Measurements from ENCODE around the gene HOXD3. TPM values are rescaled to one million over a fixed set of nuclear protein-coding genes. Genes with fewer than 3 reads are reported as not detected.
A peak's percentile ranks its signal among the peaks of the same experiment; 100 is the strongest.

The HOXD3 gene
- total RNA-seq, 1 experiment from 2014 or later: not detected

GRCh38 chr2:176132205-176133171 is 24.6 kb upstream of the HOXD3 start:
- no peak for DNase-seq (ENCODE audit: low read depth)

GRCh38 chr2:176133389-176133788 is 23.7 kb upstream of the HOXD3 start:
- no peak for DNase-seq (ENCODE audit: low read depth)

GRCh38 chr2:176134035-176134434 is 23.1 kb upstream of the HOXD3 start:
- no peak for DNase-seq (ENCODE audit: low read depth)

- peak; percentile 26 for DNase-seq (ENCODE audit: low read depth)
Observed at GRCh38 chr2:176135035-176135440, 22.1 kb upstream of the HOXD3 start.

- no peak for DNase-seq (ENCODE audit: low read depth)
Observed at GRCh38 chr2:176136374-176137251, 20.5 kb upstream of the HOXD3 start.

- DNase-seq (ENCODE audit: low read depth): no peak
Observed at GRCh38 chr2:176137252-176137580, 19.9 kb upstream of the HOXD3 start.

- no peak for DNase-seq (ENCODE audit: low read depth)
Observed at GRCh38 chr2:176137906-176138305, 19.2 kb upstream of the HOXD3 start.

- DNase-seq (ENCODE audit: low read depth): no peak
Observed at GRCh38 chr2:176138526-176138922, 18.6 kb upstream of the HOXD3 start.

GRCh38 chr2:176138923-176139660 is 18.0 kb upstream of the HOXD3 start:
- no peak for DNase-seq (ENCODE audit: low read depth)

- DNase-seq (ENCODE audit: low read depth): no peak
Observed at GRCh38 chr2:176139661-176140512, 17.2 kb upstream of the HOXD3 start.

- DNase-seq (ENCODE audit: low read depth): peak; percentile 53
Observed at GRCh38 chr2:176140513-176141317, 16.4 kb upstream of the HOXD3 start.

GRCh38 chr2:176142281-176142680 is 14.8 kb upstream of the HOXD3 start:
- DNase-seq (ENCODE audit: low read depth): no peak

- DNase-seq (ENCODE audit: low read depth): no peak
Observed at GRCh38 chr2:176145085-176145969, 11.8 kb upstream of the HOXD3 start.

GRCh38 chr2:176146101-176146500 is 11.0 kb upstream of the HOXD3 start:
- no peak for DNase-seq (ENCODE audit: low read depth)

GRCh38 chr2:176146645-176147044 is 10.5 kb upstream of the HOXD3 start:
- no peak for DNase-seq (ENCODE audit: low read depth)

GRCh38 chr2:176147210-176147799 is 9.8 kb upstream of the HOXD3 start:
- DNase-seq (ENCODE audit: low read depth): no peak

GRCh38 chr2:176147800-176148496 is 9.2 kb upstream of the HOXD3 start:
- no peak for DNase-seq (ENCODE audit: low read depth)
